RWPE1 (cell line): Measurements from ENCODE around the gene TNFAIP8.
"Not testable (repeated sequence)": the region's sequence is repeated elsewhere in the genome, so short reads cannot be mapped to it uniquely, and the experiment has no call there.

Source experiments
- CTCF ChIA-PET: fragments of 350-600 bp; sonication (Branson Sonifier 250); formaldehyde crosslinking; extraction: SDS; loops from one replicate; lab custom pipeline; 2021; lab: Yijun Ruan, JAX
- POLR2A ChIA-PET: fragments of 400-600 bp; formaldehyde crosslinking; extraction: SDS; loops from one replicate; lab custom pipeline; 2020; ENCODE audit warnings: antibody characterized with exemption; ENCODE audit not compliant: low non-redundant PET; lab: Yijun Ruan, JAX
- DNase-seq: peaks from one replicate; pipeline ENCODE4 v3.0.0; 2012; ENCODE audit warnings: low spot score
- H3K27ac ChIP-seq: fragments of 450-650 bp; 2 replicates; pipeline ENCODE4 v1.5.1; 2017
- CTCF ChIP-seq: fragments of 450-650 bp; conservative IDR thresholded peaks from 2 replicates; pipeline ENCODE4 v1.5.1; 2017; ENCODE audit warnings: low read depth, mild to moderate bottlenecking

Gene TNFAIP8

GRCh38 chr5:119411361-119412278 lies 55.8 kb downstream of the TNFAIP8 start:
- H3K27ac ChIP-seq = peak overlapping the region; percentile 65
- TF ChIP-seq CTCF = peak; percentile 97
- ChIA-PET CTCF (interaction anchor here (0.5 to 3.7 kb wide), 36 partner anchors 11 to 462 kb away, joined by 3 to 30 read pairs (median 4); partner anchors contain the start of genes DMXL1, DTWD2 and TNFAIP8), POLR2A (no interaction called here)
- DNase-seq = peak; percentile 84

DNA sequence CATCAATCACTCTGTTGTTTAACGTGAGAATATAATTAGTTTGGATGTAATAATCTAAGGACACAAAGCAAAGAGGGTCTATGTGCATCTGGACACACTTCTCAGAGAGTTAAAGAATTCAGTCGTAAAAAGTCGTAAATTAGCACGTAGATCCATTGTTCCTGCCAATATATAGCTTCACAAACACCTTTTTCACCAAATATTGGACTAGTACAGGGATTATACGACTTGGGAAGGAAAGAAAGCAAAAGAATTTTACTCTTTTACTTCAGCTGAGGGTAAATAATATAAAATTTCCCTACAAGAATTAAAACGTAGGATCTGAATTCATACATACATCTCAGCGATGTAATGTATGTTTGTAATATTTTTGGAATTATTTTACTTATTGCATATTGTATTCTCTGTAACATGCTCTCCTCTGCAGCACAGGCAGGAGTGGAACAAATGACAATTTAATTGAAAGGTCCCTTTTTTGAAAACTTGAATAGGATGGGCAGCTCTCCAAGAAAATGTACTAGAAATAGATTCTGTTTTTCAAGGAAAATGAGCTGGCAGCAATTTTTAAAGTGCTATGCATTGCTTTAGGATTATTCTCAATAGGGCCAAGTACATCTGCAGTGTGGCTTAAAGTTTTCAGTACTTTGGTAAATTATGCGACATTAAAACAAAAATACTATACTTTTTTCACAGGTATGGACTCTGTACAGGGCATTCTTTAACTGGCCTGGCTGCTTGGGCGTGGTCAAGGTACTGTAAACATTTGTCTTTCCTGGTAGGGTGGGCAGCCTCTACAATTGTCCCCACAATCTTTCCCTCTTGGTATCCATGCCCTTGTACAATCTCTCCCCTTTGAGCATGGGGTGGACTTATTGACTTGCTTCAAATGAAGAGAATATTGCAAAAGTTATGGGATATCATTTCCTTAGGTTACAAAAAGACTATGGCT lies 56.7 kb downstream of the TNFAIP8 start:
- POLR2A ChIA-PET = no interaction called here
- peak; percentile 65 for TF ChIP-seq CTCF
- DNase-seq = no peak
- H3K27ac ChIP-seq = no peak overlapping the region
- CTCF ChIA-PET = interaction anchor here (0.5 to 3.7 kb wide), 29 partner anchors 10 to 621 kb away, joined by 3 to 30 read pairs (median 4); partner anchors contain the start of genes DMXL1, DTWD2 and TNFAIP8

- POLR2A ChIA-PET, DNase-seq, H3K27ac ChIP-seq: not testable (repeated sequence)
- CTCF ChIA-PET = interaction anchor here (3.7 kb wide), 1 partner anchor 392 kb away, joined by 19 read pairs; no protein-coding TSS in a partner anchor
These were observed 58.4 kb downstream of the TNFAIP8 start for GRCh38 chr5:119414124-119414734.

GRCh38 chr5:119417891-119418605 lies 62.2 kb downstream of the TNFAIP8 start:
- no peak for TF ChIP-seq CTCF
- CTCF ChIA-PET = interaction anchor here (0.6 to 1.2 kb wide), 3 partner anchors 102 to 1809 kb away, joined by 3 to 7 read pairs (median 3); partner anchors contain the start of gene DTWD2
- no peak for DNase-seq
- no peak overlapping the region for H3K27ac ChIP-seq
- POLR2A ChIA-PET = no interaction called here

GRCh38 chr5:119418606-119419100 lies 62.8 kb downstream of the TNFAIP8 start:
- no peak for TF ChIP-seq CTCF
- no peak overlapping the region for H3K27ac ChIP-seq
- ChIA-PET POLR2A (no interaction called here), CTCF (interaction anchor here (0.6 to 1.2 kb wide), 3 partner anchors 103 to 1809 kb away, joined by 3 to 7 read pairs (median 3); partner anchors contain the start of gene DTWD2)
- DNase-seq = no peak

DNA sequence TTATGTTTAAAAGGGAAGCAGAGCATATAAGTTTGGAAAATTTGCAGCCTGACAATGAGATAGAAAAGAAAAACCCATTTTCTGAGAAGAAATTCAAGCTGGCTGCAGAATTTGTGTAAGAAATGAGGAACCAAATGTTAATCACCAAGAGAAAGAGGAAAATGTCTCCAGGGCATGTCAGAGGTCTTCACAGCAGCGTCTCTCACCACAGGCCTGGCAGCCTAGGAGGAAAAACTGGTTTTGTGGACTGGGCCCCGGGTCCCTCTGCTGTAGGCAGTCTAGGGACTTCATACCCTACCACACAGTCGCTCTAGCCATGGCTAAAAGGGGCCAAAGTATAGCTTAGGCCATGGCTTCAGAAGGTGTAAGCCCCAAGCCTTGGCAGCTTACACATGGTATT lies 64.3 kb downstream of the TNFAIP8 start:
- DNase-seq = no peak
- no peak overlapping the region for H3K27ac ChIP-seq
- ChIA-PET POLR2A (no interaction called here), CTCF (interaction anchor here (0.8 kb wide), 1 partner anchor 432 kb away, joined by 3 read pairs; no protein-coding TSS in a partner anchor)
- TF ChIP-seq CTCF = no peak
